DMS114 treated with DMSO at 0.1 percent for 48 hours (cell line): ENCODE results near the gene GRM8.

ENCODE experiments used
- DNase-seq: peaks from one replicate; lab custom pipeline; 2025; ENCODE audit not compliant: unreplicated experiment; lab: John Stamatoyannopoulos, UW

Gene GRM8

DNA sequence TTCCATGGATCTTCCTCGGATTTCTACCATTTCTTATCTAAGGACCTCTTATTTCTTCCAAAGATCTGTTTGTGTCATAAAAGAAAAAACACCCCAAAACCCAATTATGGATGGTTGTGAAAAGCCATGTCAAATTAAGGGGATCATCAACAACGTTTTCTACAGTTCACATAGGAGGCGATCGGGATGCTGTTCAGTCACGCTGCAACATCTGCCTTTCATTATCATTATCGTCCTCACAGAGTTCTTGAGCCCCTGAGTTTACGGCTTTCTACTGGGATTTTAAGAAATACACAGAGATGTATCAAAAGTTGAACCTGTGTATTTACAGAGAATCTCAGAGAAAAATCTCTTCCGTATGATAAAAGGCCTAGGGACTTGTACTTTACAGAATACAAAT lies 101.4 kb downstream of the GRM8 start:
- no peak for DNase-seq

DNA sequence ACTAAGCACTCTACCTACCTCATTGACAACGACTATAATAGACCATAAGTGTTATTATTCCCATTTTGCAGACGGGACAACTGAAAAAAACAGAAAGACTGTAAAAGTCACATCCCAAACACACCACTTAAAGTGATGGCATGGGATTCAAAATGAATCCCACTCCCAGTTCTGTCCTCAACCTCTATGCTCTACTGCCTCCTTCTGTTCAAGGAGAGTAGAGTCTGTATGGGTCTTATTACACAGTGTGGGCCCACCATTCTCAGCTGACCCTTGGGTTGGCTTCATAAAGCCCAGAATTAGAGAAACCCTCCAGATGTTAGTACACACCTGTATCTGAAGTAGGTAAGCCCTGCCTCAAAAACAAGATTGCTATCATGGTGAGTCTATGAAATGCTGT lies 102.2 kb downstream of the GRM8 start:
- DNase-seq, result no peak

DNA sequence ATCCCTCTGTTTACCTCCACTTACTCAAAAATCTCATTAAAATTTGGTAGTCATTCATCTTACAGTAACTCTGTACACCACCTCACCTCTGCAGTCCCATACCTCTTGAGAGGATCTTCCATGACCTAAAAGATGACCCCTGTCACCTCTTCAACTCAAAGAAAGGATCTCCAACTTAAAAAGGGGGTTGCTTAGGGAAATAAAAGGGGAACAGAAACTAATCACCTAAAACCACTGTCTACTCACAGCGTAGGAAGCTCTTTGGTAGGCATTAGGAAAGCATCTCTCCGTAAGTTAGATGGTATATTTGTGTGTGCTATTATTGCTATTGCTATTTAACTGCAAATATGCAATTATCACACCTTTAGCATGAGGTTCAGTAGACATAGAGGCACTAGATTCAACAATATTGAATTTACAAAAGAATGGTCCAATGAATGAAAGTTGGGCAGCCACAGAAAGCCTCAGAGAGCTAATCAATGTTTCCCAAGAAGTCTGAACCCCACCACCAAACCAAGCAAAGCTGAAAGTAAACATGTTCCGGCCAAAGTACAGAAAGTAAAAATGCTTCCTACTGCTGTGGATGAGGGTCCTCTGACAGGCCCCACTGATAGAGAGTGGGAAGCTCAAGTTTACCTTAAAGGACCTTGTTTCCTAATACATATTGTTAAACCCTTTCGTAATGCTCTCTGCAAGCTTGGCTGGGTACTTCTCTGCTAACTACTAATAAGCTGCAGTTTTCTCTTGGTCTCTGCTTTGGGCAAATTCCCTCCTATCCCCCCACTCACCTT lies 105.8 kb downstream of the GRM8 start:
- no peak for DNase-seq

DNA sequence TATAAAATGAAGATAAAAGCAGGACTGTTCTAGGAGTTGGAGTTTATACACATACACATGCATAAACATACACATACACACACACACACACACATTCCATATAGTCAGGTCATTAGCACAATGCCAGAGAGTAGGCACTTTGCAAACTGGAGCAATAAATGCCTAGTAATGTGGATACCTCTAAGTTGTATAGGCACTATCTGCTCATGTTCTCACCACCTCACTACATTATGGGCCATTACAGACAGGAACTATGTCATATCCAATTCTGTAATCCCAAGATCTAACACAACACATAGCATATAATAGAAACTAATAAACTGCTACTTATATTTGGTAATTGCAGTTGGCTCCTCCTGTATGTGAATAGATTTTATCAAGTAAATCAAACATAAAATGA lies 115.6 kb downstream of the GRM8 start:
- no peak for DNase-seq

DNA sequence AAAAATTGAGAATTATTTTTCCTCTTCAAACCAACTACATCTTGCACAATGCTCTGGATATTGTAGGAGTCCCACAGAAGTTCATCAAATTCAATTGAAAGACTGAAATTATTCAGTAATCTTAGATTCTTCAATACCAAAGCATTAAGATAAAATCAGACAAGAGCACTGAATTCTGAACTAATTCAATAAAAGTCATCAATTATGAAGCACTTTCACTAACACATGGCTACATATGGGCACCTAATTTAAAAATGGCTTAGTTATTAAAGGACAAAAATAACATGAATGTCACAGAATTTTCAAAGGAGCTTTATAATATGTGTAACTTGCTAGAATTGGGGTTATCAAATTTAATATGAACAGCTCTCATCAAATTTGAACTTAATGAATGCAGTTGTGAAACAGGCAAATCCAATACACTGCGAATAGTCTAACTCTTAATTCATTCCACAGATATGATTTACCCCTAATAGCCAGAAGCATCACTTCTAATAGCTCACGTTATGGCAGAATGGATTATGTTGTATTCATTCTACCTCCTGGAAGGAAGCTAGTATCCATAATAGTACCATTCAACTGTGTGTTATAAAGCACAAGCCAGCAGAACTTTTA lies 116.8 kb downstream of the GRM8 start:
- DNase-seq, result no peak

DNA sequence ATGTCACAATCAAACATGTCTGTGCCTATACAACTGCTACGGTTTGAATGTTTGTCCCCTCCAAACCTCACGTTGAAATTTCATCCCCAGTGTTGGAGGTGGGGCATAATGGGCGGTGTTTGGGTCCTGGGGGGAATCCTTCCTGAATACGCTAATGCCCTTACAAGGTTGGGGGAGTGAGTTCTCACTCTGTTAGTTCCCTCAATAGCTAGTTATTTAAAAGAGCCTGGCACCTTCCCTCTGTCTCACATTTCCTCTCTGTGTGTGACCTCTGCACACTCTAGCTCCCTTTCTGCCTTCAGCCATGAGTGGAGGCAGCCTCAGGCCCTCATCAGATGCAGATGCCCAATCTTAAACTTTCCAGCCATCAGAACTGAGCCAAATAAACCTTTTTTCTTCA lies 129.5 kb downstream of the GRM8 start:
- no peak for DNase-seq

DNA sequence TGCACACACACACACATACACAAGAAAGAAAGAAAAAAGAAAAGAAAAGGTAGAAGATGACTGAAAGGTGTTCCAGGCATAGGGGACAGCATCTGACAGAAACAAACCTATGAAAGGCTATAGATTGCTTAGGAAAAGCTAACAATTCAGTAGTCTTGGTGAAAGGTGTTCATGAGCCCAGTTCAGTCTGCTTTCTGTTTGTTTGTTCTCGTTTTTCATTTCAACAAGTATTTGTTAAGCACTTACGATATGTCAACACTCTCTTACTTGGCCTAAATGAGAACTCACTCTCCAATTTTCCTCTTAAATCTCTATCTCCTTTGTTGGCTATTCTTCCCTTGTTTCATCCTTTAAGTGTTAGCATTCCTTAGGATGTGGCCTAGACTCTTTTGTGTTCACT lies 133.2 kb downstream of the GRM8 start:
- no peak for DNase-seq

DNA sequence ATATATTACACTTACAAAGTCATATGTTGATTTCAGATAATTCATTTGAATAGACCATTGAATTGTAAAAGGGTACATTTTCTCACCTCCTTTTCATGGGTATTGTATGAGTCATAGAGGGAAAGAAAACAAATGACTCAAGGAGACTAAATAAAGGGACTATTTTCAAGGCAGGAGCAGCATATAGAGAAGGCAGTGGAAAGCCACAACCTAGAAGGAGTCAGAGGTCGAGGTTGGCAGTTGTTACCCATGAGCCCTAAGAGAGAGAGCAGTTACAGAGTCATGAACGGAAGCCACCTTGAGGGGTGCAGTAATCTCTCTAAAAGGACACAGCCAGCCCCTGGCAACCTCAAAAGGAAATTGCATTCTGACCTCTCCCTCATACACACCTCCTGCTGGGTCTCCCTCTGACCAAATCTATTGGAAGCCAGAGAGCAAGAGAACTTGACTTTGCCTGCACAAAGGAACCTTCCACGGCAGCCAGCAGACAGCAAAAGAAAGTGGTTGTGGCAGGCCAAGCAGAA lies 137.9 kb downstream of the GRM8 start:
- no peak for DNase-seq

DNA sequence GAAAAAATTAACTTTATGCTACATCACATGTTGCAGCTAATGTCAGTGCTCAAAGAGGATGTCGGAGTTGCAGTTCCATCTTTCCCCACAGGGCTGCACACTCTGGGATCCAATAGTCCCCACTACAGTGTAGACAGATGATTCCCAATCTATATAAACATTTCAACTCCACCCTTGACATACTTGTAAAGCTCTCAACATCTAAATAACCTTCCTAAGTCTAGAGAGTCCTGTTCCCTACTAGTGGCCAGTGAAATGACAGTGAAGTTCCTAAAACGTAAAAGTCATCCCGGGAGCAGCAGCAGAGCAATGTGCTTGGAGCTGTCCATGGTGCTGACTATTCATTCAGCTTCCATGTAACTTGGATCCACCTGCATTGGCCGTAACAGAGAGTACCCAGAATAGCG lies 145.1 kb downstream of the GRM8 start:
- peak; percentile 0 for DNase-seq

DNA sequence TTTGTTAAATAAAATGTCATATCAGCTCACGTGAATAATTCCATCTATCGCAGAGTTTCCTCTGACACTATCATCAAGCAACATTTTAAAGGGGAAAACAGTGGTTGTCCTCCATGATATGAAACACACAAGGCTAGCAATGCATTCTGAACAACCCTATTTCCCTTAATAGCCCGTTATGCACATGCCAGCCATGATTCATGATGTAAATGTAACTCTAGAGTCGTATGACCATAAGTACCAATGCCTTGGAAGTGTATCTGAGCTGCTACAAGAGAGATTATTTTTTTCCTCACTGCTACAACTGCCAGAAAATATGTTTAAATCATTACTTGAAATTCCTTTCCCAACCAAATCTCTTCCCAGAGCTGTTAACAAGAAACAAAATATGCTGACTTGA lies 159.4 kb downstream of the GRM8 start:
- DNase-seq, result no peak

DNA sequence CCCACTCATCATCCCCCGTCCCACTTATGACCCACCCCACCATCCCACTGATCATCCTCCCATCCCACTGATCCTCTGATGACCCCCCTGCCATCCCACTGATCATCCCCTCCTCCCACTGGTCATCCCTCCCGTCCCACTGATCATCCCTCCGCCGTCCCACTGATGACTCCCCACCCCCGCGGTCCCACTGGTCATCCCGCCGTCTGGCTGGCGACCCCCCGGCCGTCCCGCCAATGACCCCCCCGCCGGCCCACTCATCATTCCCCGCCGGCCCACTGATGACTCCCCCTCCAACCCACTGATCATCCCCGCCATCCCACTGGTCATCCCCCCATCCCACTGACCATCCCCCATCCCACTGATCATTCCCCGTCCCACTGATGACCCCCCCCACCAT lies 161.1 kb downstream of the GRM8 start:
- DNase-seq, result no peak

DNA sequence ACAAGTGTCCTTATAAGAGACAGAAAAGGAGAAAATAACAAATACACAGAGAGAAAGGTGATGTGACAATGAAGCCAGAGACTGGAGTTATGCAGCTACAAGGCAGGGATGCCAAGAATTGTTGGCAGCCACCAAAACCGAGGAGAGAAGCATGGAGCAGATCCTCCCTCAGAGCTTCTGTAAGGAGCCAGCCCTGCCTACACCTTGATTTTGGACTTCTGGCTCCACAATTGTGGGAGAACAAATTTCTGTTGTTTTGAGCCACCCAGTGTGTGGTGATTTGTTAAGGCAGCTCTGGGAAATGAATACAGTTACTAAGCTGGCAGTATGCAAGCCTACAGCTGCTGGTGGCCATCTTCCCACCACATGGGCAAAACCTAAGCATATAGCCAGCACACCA lies 163.6 kb downstream of the GRM8 start:
- DNase-seq, result no peak

DNA sequence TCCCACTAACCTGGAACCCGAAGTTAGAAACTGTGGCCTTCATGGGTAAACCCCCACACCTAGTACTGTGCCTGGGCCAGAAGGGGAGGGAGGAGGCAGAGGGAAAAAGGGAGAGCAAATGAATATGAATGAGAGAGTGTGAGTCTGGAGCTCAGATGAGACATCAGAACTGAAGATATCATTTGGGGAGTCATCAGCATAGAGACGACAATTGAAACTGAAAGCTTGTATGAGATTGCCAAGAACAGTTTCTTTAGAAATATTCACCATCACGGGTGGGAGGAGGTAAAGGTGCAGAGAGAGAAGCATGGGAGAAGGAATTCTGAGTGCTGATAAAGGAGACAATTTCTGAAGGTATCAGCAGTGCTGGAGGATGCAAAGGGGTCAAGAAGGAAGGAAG lies 171.2 kb downstream of the GRM8 start:
- DNase-seq, result no peak

DNA sequence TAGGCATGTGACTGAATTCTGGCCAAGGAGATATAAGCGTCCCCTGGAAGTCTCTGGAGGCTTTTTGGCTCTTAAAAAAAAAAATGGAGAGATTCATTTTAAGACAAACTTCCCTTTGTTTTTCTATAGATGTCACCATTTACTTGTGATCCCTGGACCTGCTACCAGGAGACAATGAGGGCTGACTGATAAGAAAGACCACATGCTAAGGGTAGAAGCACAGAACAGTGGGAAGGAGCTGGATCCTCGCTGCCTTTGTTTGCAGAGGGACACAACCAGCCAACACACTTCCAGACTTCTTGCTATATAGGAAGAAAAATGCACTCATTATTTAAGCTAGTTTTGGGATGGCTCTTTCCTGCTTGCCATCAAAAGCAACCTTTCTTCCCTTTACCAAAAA lies 172.2 kb downstream of the GRM8 start:
- DNase-seq, result no peak

DNA sequence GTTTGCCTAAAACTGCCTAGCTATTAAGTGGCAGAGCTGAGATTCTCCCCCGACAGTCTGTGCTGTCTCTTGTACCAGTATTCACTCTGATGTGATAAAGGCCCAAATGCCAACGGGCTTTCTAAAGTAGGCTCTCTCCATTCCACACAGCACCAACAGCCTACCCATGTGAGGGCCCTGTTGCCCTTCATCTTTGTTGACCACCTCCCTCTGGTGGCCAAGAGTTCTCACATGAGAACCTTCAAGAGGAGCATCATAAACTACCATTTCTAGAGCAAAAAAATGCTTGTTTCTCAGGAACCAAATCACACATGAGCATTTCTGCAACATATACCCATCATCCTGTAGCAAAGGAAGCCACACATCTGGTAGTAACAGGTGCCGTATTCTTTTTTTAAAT lies 185.8 kb downstream of the GRM8 start:
- no peak for DNase-seq

DNA sequence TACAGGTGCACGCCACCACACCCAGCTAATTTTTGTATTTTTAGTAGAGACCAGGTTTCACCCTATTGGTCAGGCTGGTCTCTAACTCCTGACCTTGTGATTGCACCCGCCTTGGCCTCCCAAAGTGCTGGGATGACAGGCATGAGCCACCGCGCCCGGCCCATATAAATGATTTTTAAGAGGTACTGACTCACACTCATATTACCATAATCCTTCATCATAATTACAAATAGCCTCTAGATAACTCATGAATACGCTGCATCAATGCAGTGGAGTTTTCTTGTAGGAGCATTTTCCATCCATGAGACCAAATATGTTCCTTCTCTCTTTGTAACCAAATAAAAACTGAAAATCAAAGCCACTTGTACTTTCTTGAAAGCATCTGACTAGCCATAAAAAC lies 193.3 kb downstream of the GRM8 start:
- DNase-seq, result no peak

DNA sequence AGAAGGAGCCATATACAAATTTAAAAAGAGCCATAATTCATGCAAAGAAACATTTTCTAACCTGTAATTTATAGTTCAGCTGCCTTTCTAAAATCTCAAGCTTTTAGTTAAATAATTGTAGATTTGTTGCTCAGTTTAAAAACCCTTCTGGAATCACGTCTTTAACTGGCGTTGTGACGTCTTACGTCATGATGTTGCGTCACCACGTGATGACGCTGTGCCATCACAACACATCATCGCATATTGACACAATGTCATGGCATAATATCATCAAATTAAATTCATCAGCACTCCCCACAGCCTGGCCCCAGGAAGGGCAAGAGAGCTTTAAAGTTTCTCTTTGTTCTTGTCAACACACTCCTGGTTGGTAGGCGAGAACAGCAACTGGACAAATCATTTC lies 194.8 kb downstream of the GRM8 start:
- DNase-seq, result no peak

DNA sequence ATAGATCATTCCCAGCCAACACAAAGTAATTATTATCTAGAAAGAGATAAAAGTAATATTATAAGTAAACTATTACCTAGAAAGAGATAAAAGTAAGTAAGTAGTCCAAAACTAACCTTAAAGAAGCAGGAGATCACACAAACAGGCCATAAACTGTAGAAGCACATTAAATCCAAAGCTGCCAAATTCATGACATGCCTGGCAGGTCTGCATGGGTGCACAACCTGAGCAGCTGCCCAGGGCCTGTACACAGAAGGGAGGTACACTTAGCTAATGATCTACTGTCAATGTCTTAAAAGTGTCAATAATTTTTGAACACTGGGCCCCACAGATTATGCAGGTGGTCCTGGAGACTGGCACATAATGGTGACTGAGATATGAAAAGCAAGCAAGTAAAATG lies 196.5 kb downstream of the GRM8 start:
- DNase-seq, result no peak

DNA sequence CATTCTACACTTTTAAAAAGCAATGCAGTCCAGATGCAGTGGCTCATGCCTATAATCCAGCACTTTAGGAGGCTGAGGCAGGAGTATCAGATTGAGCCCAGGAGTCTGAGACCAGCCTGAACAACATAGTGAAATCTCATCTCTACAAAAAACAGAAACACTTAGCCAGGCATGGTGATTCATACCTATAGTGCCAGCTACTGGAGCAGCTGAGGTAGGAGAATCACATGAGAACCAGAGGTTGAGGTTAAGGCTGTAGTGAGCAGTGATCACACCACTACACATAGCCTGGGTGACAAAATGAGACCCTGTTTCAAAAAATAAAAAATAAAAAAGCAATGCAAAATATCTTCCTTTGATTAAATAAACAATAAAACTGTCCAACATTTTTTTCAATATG lies 205.2 kb downstream of the GRM8 start:
- no peak for DNase-seq

DNA sequence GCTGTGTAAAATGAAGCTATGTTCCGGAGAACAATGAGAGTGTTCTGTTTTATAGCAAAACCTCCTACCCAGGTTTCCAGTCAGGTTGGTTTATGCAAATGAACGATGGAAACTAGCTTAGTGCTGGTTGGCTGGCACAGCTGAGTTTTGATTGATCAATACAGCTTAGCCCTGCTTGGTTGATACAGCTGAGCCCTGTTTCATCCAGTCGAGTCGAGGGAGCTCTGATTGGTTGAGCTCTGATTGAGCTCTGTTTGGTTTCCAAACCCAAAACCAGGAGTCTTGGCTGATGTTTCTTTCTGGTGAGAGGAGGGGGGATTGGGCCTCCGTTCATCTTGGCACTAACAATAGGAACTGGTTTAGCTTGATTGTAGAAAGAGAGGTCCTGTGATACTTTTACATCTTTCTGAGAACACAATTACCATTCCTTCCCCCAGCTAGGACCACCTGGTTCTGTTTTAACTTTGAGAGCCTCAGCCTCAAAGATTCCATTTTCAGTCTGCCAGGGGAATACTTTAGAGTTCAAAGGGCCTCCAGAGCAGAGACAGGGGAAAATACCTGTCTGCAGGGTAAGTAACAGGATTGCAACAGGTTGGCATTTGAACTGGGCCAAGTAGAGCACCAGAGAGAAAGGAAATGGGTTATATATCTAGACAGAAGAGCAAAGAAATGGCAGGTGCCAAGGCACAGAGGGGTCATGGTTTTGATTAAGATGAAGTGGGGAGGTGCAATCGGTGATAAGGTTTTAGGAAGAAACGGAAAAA lies 210.9 kb downstream of the GRM8 start:
- DNase-seq, result no peak

DNA sequence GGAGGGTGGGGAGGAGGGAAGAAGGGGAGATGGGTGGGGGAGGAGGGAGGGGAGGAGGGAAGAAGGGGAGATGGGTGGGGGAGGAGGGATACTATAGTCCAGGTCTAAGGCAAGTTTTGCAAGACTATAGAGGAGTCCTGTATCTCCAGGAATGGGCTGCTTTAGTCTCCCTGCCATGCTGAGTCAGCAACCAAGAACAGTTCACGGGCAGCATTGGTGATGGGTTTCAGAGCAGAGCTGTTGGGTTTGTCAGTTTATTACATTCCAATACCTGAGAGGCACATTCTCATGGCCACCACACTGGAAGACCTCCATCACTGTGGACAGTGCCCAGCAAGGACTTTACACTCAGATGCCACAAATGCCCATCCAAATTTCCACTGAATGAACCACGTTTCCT lies 212.7 kb downstream of the GRM8 start:
- no peak for DNase-seq

DNA sequence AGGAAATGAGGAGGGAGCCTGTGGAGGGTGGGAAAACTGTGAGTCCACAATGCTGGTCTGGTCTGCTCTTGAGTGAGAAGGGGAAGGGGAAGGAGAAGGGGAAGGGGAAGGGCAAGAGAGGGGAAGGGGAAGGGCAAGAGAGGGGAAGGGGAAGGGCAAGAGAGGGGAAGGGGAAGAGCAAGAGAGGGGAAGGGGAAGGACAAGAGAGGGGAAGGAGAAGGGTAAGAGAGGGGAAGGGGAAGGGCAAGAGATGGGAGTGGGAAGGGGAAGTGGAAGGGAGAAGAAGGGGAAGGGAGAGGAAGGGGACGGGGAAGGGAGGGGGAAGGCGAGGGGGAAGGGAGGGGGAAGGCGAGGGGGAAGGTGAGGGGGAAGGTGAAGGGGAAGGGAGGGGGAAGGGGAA lies 213.2 kb downstream of the GRM8 start:
- DNase-seq, result no peak
